Measurements from ENCODE around the gene EIF3F.

GRCh38 chr11:7977232-7977917 lies 9.8 kb upstream of the EIF3F start:
- TF ChIP-seq GATA3 (IDR thresholded peaks at IDR 0.05; ENCODE audit: borderline replicate concordance) (no peak), EP300 (IDR thresholded peaks at IDR 0.05) (no peak), RAD21 (conservative IDR thresholded peaks at IDR 0.05 in 1 of 2, IDR thresholded peaks at IDR 0.05 in 1 of 2) (no peak)

Measured in A549 (cell line).